ENCODE measurements around the gene TTLL10. TPM values are rescaled to one million over a fixed set of nuclear protein-coding genes. Genes with fewer than 3 reads are reported as not detected.
A peak's percentile ranks its signal among the peaks of the same experiment; 100 is the strongest.
"Not testable (repeated sequence)": the region's sequence is repeated elsewhere in the genome, so short reads cannot be mapped to it uniquely, and the experiment has no call there.

Gene TTLL10
- total RNA-seq, 1 donor from 2014 or later = 0.16 TPM

DNA sequence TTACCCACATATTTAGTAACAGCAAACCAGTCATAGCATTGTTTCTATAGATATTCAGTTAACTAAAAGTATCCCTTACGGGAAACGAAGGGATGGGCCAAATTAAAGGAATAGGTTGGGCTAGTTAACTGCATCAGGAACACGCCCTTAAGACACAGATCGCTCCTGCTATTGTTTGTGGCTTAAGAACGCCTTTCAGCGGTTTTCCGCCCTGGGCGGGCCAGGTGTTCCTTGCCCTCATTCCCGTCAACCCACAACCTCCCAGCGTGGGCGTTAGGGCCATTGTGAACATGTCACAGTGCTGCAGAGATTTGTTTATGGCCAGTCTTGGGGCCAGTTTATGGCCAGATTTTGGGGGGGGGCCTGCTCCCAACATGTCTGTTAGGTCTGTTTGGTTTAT, 18.1 kb downstream of the TTLL10 start:
- H3K4me3 Mint-ChIP-seq = no peak overlapping the region
- peaks cover 1% of the 10 kb centered on the region for H3K36me3 Mint-ChIP-seq (ENCODE audit: low read depth)
- POLR2A ChIA-PET = no interaction called here
- TF ChIP-seq, protein P1, sequence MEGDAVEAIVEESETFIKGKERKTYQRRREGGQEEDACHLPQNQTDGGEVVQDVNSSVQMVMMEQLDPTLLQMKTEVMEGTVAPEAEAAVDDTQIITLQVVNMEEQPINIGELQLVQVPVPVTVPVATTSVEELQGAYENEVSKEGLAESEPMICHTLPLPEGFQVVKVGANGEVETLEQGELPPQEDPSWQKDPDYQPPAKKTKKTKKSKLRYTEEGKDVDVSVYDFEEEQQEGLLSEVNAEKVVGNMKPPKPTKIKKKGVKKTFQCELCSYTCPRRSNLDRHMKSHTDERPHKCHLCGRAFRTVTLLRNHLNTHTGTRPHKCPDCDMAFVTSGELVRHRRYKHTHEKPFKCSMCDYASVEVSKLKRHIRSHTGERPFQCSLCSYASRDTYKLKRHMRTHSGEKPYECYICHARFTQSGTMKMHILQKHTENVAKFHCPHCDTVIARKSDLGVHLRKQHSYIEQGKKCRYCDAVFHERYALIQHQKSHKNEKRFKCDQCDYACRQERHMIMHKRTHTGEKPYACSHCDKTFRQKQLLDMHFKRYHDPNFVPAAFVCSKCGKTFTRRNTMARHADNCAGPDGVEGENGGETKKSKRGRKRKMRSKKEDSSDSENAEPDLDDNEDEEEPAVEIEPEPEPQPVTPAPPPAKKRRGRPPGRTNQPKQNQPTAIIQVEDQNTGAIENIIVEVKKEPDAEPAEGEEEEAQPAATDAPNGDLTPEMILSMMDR (IDR thresholded peaks at IDR 0.05) = no peak
- H3K9me3 Mint-ChIP-seq = peaks cover 10% of the 10 kb centered on the region
- DNase-seq (no peak), ATAC-seq (ENCODE audit: low read depth) (no peak)
- no peak overlapping the region for H3K27ac Mint-ChIP-seq
- CTCF ChIA-PET = no interaction called here
- intact Hi-C loops (cut with micrococcal nuclease) = no loop called here
- no peaks in the 10 kb centered on the region for H3K4me1 Mint-ChIP-seq
- no peaks in the 10 kb centered on the region for H3K27me3 Mint-ChIP-seq

DNA sequence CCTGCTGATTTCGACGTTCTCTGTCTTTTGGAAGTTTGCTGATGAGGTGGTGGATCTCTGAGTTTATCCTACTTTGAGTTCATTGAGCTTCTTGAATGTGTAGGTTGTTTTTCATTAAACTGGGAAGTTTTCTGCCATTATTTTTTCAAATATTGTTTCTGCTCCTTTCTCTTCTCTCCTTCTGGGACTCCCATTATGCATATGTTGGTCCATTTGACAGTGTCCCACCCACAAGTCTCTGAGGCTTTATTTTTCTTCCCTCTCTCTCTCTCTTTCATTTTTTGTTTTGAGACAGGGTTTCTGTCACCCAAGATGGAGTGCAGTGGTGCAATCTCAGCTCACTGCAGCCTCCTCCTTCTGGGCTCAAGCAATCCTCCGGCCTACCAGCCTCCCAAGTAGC, 21.0 kb downstream of the TTLL10 start:
- no peak for DNase-seq

DNA sequence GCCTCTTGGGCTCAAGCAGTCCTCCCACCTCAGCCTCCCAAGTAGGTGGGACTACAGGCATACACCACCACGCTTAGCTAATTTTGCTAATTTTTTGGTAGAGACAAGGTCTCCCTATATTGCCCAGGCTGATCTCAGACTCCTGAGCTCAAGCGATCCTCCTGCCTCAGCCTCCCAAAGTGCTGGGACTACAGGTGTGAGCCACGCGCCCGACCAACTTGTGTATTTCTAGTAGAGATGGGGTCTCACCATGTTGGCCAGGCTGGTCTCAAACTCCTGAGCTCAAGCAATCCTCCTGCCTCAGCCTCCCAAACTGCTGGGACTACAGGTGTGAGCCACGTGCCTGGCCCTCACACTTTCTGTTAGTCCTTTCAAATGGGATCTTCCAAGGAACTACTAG, 22.0 kb downstream of the TTLL10 start:
- intact Hi-C loops (cut with micrococcal nuclease); POLR2A ChIA-PET; H3K27ac Mint-ChIP-seq: not testable (repeated sequence)

More for the DNA sequence above, 21.0 kb downstream of the TTLL10 start:
- Mint-ChIP-seq H3K4me1 (peaks cover 2% of the 10 kb centered on the region), H3K4me3 (no peak overlapping the region), H3K9me3 (peaks cover 10% of the 10 kb centered on the region), H3K27ac (no peak overlapping the region), H3K36me3 (ENCODE audit: low read depth) (peaks cover 1% of the 10 kb centered on the region), H3K27me3 (no peaks in the 10 kb centered on the region)
- ChIA-PET POLR2A (no interaction called here), CTCF (no interaction called here)
- TF ChIP-seq, protein P1 (IDR thresholded peaks at IDR 0.05) = no peak
- no peak for ATAC-seq (ENCODE audit: low read depth)
- intact Hi-C loops (cut with micrococcal nuclease) = no loop called here

DNA sequence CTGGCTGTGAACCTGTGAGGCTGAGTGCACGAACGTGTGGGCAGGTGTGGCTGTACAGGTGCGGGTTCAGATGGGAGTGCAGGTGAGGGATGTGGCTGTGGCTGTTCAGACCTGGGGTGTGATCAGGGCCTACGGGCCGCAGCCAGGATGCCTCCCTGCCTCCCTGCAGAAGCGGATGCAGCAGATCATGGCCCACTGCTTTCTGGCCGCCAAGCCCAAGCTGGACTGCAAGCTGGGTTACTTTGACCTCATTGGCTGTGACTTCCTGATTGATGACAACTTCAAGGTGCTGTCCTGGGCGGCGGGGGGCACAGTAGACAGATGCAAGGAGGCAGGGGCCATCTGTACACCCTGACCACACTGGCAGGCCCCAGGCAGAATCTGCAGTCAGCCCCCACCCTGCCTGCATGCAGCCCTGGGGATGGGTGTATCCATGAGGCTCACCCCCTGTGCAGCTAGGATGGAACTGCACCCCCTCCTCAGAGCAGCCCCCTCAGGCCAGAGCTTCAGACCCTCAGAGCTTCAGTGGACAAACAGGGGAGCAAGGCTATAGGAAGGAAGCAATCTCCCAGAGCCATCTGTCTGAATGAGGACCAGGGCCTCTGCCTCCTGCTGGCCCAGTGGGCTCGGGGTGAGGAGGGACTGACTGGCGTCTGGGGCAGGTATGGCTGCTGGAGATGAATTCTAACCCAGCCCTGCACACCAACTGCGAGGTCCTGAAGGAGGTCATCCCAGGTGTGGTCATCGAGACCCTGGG, 22.9 kb downstream of the TTLL10 start:
- ChIA-PET POLR2A (no interaction called here), CTCF (no interaction called here)
- Mint-ChIP-seq H3K36me3 (ENCODE audit: low read depth) (peaks cover 1% of the 10 kb centered on the region), H3K27me3 (no peaks in the 10 kb centered on the region), H3K27ac (no peak overlapping the region), H3K4me1 (peaks cover 10% of the 10 kb centered on the region), H3K4me3 (no peak overlapping the region), H3K9me3 (peaks cover 10% of the 10 kb centered on the region)
- intact Hi-C loops (cut with micrococcal nuclease) = no loop called here
- ATAC-seq (ENCODE audit: low read depth) (no peak), DNase-seq (peak; percentile 12)
- TF ChIP-seq, protein P1 (IDR thresholded peaks at IDR 0.05) = no peak

More for the DNA sequence above, 22.0 kb downstream of the TTLL10 start:
- H3K27me3 Mint-ChIP-seq; CTCF ChIA-PET; H3K9me3 Mint-ChIP-seq; H3K36me3 Mint-ChIP-seq (ENCODE audit: low read depth); ATAC-seq (ENCODE audit: low read depth); DNase-seq; H3K4me3 Mint-ChIP-seq; H3K4me1 Mint-ChIP-seq: not testable (repeated sequence)

DNA sequence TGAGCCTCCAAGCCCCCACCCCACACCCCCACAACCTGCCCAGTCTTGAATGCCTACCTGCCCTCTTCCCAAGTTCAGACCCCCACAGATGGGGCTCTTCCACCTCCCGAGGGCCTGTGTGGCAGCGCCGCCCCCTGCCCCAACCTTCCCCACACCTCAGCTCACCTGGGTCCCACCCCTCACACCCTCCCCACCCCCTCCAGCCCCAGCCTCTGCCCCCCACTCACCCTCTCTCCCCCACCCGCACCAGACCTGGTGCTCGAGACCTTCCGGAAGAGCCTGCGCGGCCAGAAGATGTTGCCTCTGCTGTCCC, 23.5 kb downstream of the TTLL10 start:
- Mint-ChIP-seq H3K9me3 (peaks cover 5% of the 10 kb centered on the region), H3K36me3 (ENCODE audit: low read depth) (peaks cover 1% of the 10 kb centered on the region), H3K4me3 (no peak overlapping the region), H3K27me3 (no peaks in the 10 kb centered on the region), H3K4me1 (peaks cover 10% of the 10 kb centered on the region), H3K27ac (no peak overlapping the region)
- DNase-seq (no peak), ATAC-seq (ENCODE audit: low read depth) (no peak)
- ChIA-PET CTCF (no interaction called here), POLR2A (no interaction called here)
- intact Hi-C loops (cut with micrococcal nuclease) = no loop called here
- TF ChIP-seq, protein P1 (IDR thresholded peaks at IDR 0.05) = no peak
